GM21367 (cell line): ENCODE results near the gene JAZF1.

Experiments
- ATAC-seq: cut with Tn5 transposase; IDR thresholded peaks from one replicate; pipeline ENCODE4 v1.9.1; 2021; ENCODE audit not compliant: unreplicated experiment

Gene JAZF1

GRCh38 chr7:28140979-28141378 is 39.6 kb downstream of the JAZF1 start:
- ATAC-seq = no peak

GRCh38 chr7:28138837-28139236 is 41.8 kb downstream of the JAZF1 start:
- ATAC-seq = no peak

- no peak for ATAC-seq
Observed at GRCh38 chr7:28137463-28137862, 43.1 kb downstream of the JAZF1 start.

GRCh38 chr7:28136885-28137284 is 43.7 kb downstream of the JAZF1 start:
- no peak for ATAC-seq

GRCh38 chr7:28136420-28136819 is 44.2 kb downstream of the JAZF1 start:
- ATAC-seq = no peak

- ATAC-seq = no peak
Observed at GRCh38 chr7:28135760-28136159, 44.8 kb downstream of the JAZF1 start.

GRCh38 chr7:28135315-28135714 is 45.3 kb downstream of the JAZF1 start:
- ATAC-seq = no peak

GRCh38 chr7:28133872-28134271 is 46.7 kb downstream of the JAZF1 start:
- ATAC-seq = no peak

- ATAC-seq = no peak
Observed at GRCh38 chr7:28132959-28133870, 47.4 kb downstream of the JAZF1 start.

GRCh38 chr7:28130277-28130676 is 50.3 kb downstream of the JAZF1 start:
- ATAC-seq = no peak

GRCh38 chr7:28128608-28129007 is 52.0 kb downstream of the JAZF1 start:
- no peak for ATAC-seq

- ATAC-seq = no peak
Observed at GRCh38 chr7:28126410-28127041, 54.1 kb downstream of the JAZF1 start.

GRCh38 chr7:28125431-28126409 is 54.9 kb downstream of the JAZF1 start:
- ATAC-seq = no peak

- no peak for ATAC-seq
Observed at GRCh38 chr7:28124413-28124812, 56.2 kb downstream of the JAZF1 start.

GRCh38 chr7:28123752-28124151 is 56.8 kb downstream of the JAZF1 start:
- ATAC-seq = no peak

- ATAC-seq = no peak
Observed at GRCh38 chr7:28121496-28121895, 59.1 kb downstream of the JAZF1 start.

GRCh38 chr7:28116041-28116440 is 64.6 kb downstream of the JAZF1 start:
- no peak for ATAC-seq

- ATAC-seq = no peak
Observed at GRCh38 chr7:28115261-28115660, 65.3 kb downstream of the JAZF1 start.

GRCh38 chr7:28114056-28114455 is 66.5 kb downstream of the JAZF1 start:
- no peak for ATAC-seq

GRCh38 chr7:28112883-28113540 is 67.6 kb downstream of the JAZF1 start:
- no peak for ATAC-seq

- ATAC-seq = no peak
Observed at GRCh38 chr7:28112467-28112866, 68.1 kb downstream of the JAZF1 start.
